Measurements from ENCODE around the gene PTPRN2. TPM values are rescaled to one million over a fixed set of nuclear protein-coding genes. Genes with fewer than 3 reads are reported as not detected.

PTPRN2 gene
- total and polyA plus RNA-seq, 2 donors: 1.7 to 1.9 TPM

DNA sequence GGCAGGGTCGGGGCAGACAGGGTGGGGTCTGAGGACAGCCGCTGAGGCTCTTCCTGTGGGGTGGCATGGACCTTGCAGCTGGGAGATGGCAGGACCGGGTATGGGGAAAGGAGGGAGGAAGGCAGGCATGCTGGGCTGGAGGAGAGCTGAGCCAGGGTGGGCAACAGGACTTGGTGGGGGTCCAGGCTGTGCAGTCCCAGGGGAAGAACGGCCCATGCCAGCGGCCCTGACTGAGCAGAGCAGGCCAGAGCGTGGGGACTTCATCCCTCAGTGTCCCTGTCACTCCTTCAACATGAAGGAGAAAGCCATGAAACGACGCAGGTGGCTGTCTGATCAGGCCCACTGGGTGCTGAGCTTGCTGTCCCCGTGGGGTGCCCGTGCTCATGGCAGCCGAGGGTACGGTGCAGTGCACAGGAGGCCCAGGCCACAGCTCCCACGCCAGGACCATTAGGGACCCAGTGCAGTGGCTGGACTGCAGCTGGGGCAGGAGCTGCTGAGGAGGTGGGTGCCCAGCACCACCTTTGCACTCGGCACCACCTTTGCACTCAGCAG lies 519.6 kb downstream of the PTPRN2 start:
- no peaks in the 10 kb centered on the region for H3K27me3 ChIP-seq (ENCODE audit: control insufficient read depth in 2 of 2, insufficient read depth in 1 of 2, low read length in 1 of 2)
- no peak for DNase-seq (ENCODE audit: low read depth in 6 of 9, low spot score in 9 of 9)
- WGBS: 89% methylated on average over 14 of the region's 14 CpGs

DNA sequence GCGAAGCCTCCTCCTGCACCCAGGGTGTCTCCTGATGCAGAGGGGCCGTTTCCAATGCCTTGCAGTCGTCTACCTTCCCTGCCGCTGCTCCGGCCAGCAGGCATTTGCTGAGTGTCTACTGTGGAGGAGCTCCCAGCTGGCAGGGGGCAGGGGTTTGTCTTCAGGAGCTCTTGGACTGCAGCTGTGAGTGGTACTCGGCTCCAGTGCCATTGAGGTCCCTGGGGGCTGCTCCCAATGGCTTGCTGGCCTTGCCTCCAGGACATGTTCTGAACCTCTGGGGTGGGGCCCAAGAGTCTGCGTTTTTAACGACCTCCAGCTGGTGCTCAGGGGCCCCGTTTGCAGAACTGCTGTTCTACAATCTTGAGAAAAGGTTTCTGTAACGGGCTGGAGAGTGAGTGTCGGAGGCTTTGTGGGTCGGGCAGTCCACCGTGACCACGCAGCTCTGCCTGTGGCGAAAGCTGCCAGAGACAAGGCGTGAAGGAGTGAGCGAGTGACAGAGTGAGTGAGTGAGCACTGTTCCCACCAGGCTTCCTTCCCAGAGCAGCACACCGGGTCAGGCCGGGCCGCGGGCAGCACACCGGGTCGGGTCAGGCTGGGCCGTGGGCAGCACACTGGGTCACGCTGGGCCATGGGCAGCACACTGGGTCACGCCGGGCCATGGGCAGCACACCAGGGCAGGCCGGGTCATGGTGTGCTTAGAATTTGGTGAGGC lies 520.2 kb downstream of the PTPRN2 start:
- Histone ChIP-seq H3K27ac (ENCODE audit: low read depth in 1 of 2, low read length in 1 of 2) (no peak overlapping the region), H3K36me3 (ENCODE audit: control insufficient read depth in 2 of 2, insufficient read depth in 2 of 2, low read length in 1 of 2) (no peaks in the 10 kb centered on the region), H3K4me1 (ENCODE audit: control insufficient read depth in 2 of 2, insufficient read depth in 2 of 2, low read length in 2 of 2) (no peaks in the 10 kb centered on the region), H3K4me3 (ENCODE audit: low read length in 2 of 2) (no peak overlapping the region), H3K27me3 (ENCODE audit: control insufficient read depth in 2 of 2, insufficient read depth in 1 of 2, low read length in 1 of 2) (no peaks in the 10 kb centered on the region), H3K9me3 (ENCODE audit: control insufficient read depth in 2 of 2, insufficient read depth in 1 of 2, low read length in 1 of 2) (peaks cover 2 to 56% of the 10 kb centered on the region in 2 donors)
- 89% methylated on average over 28 of the region's 28 CpGs for WGBS
- DNase-seq (ENCODE audit: low read depth in 6 of 9, low spot score in 9 of 9): no peak

More for the DNA sequence above, 519.6 kb downstream of the PTPRN2 start:
- Histone ChIP-seq H3K4me1 (ENCODE audit: control insufficient read depth in 2 of 2, insufficient read depth in 2 of 2, low read length in 2 of 2) (no peaks in the 10 kb centered on the region), H3K36me3 (ENCODE audit: control insufficient read depth in 2 of 2, insufficient read depth in 2 of 2, low read length in 1 of 2) (no peaks in the 10 kb centered on the region), H3K9me3 (ENCODE audit: control insufficient read depth in 2 of 2, insufficient read depth in 1 of 2, low read length in 1 of 2) (peaks cover 2 to 51% of the 10 kb centered on the region in 2 donors), H3K4me3 (ENCODE audit: low read length in 2 of 2) (no peak overlapping the region), H3K27ac (ENCODE audit: low read depth in 1 of 2, low read length in 1 of 2) (no peak overlapping the region)

DNA sequence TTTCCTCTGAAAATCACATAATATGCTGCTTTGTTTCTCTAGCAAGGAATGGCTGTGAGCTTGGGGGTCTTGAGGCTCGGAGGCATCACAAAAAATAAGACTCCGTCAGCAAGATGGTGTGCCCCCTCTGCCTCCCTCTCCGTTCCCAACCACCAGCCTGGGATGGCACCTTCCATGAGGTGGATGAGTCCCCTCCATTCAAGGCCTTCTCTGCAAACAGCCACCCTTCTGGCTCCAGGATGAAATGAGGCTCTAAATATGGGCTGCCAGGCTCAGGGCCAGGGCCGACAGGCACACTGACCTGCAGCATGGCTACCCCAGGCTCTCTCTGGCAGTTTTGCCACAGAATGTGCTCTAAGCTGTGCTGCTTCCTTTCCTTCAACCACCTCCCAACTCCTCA lies 521.5 kb downstream of the PTPRN2 start:
- H3K27ac ChIP-seq (ENCODE audit: low read depth in 1 of 2, low read length in 1 of 2): no peak overlapping the region
- peaks cover 0 to 61% of the 10 kb centered on the region in 2 donors for H3K9me3 ChIP-seq (ENCODE audit: control insufficient read depth in 2 of 2, insufficient read depth in 1 of 2, low read length in 1 of 2)
- H3K36me3 ChIP-seq (ENCODE audit: control insufficient read depth in 2 of 2, insufficient read depth in 2 of 2, low read length in 1 of 2): no peaks in the 10 kb centered on the region
- H3K4me3 ChIP-seq (ENCODE audit: low read length in 2 of 2): no peak overlapping the region
- no peaks in the 10 kb centered on the region for H3K27me3 ChIP-seq (ENCODE audit: control insufficient read depth in 2 of 2, insufficient read depth in 1 of 2, low read length in 1 of 2)
- no peak for DNase-seq (ENCODE audit: low read depth in 6 of 9, low spot score in 9 of 9)
- H3K4me1 ChIP-seq (ENCODE audit: control insufficient read depth in 2 of 2, insufficient read depth in 2 of 2, low read length in 2 of 2): no peaks in the 10 kb centered on the region
- WGBS: 92% methylated on average over 4 of the region's 4 CpGs

DNA sequence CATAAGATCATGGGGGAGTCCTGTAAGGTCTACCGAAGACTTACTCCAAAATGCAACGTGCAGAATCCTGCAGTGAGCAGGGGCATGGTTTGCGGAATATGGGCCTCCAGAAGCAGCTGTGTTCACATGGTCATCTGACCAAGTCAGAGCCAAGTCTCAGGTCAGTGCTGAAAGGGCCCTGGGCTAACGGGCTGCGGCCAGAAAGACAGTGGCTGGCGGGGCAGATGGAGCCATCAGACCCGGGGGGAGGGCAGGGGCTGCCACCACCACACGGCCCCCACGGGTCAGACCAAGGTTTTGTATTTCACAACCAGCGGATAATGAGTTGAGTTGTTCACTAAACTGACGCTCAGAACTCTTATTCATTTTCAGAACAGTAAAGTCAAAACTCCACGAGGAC lies 522.3 kb downstream of the PTPRN2 start:
- no peaks in the 10 kb centered on the region for H3K4me1 ChIP-seq (ENCODE audit: control insufficient read depth in 2 of 2, insufficient read depth in 2 of 2, low read length in 2 of 2)
- H3K9me3 ChIP-seq (ENCODE audit: control insufficient read depth in 2 of 2, insufficient read depth in 1 of 2, low read length in 1 of 2): peaks cover 0 to 57% of the 10 kb centered on the region in 2 donors
- DNase-seq (ENCODE audit: low read depth in 6 of 9, low spot score in 9 of 9): no peak
- no peak overlapping the region for H3K4me3 ChIP-seq (ENCODE audit: low read length in 2 of 2)
- WGBS: 90% methylated on average over 12 of the region's 12 CpGs
- no peaks in the 10 kb centered on the region for H3K27me3 ChIP-seq (ENCODE audit: control insufficient read depth in 2 of 2, insufficient read depth in 1 of 2, low read length in 1 of 2)
- H3K36me3 ChIP-seq (ENCODE audit: control insufficient read depth in 2 of 2, insufficient read depth in 2 of 2, low read length in 1 of 2): no peaks in the 10 kb centered on the region
- no peak overlapping the region for H3K27ac ChIP-seq (ENCODE audit: low read depth in 1 of 2, low read length in 1 of 2)

DNA sequence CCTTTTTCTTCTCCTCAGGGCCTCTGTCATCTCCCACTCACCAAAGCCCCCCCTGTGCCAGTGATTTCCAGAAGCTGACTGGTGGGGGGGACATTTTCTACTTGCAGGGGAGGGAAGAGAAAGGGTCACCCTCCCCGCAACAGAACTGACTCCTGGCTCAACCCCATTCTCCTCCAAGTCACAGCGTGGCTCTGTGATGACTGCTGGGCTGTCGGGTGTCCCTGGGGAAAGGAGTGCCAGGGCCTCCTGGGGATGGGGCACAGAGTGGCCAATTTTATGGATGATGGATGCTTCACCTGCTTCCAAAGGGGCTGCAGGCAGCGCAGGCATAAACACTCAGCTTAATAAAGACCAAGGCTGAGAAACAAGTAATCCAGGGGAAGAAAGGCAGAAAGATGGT lies 523.0 kb downstream of the PTPRN2 start:
- no peak overlapping the region for H3K4me3 ChIP-seq (ENCODE audit: low read length in 2 of 2)
- no peak for DNase-seq (ENCODE audit: low read depth in 6 of 9, low spot score in 9 of 9)
- H3K36me3 ChIP-seq (ENCODE audit: control insufficient read depth in 2 of 2, insufficient read depth in 2 of 2, low read length in 1 of 2): no peaks in the 10 kb centered on the region
- peaks cover 0 to 51% of the 10 kb centered on the region in 2 donors for H3K9me3 ChIP-seq (ENCODE audit: control insufficient read depth in 2 of 2, insufficient read depth in 1 of 2, low read length in 1 of 2)
- H3K4me1 ChIP-seq (ENCODE audit: control insufficient read depth in 2 of 2, insufficient read depth in 2 of 2, low read length in 2 of 2): no peaks in the 10 kb centered on the region
- H3K27ac ChIP-seq (ENCODE audit: low read depth in 1 of 2, low read length in 1 of 2): no peak overlapping the region
- no peaks in the 10 kb centered on the region for H3K27me3 ChIP-seq (ENCODE audit: control insufficient read depth in 2 of 2, insufficient read depth in 1 of 2, low read length in 1 of 2)
- WGBS: 94% methylated on average over 4 of the region's 4 CpGs

DNA sequence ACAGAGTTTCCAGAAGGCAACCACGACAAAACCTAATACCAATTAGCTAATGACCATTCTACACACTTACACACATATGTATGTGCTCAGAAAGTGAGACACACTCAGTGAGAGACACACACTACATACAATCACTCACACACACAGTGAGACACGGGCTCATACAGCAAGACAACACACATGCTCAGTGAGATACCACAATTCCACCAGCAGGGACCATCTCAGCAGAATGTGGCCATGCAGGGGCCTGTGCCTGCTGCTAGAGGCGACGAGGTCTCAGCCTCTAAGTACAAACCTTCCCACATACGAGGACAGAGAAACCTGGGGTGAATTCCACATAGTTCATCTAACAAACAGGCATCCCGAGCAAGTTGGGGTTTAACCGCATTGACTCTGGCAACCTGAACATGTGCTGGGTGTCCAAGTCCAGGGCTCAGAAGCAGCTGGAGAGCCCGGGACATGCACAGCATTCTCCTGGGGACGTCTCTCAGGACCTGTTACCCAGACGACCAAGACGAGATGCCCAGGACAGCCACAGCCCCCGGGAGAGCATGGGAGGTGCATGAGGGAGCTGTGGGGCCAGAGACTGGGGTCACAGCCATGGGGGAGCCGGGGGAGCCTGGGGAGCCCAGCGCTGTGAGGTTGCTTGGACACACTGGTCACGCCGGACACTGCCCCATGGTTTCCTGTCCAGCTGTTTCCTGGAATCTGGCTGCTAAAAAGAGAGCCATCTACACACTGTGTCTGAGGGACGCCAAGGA lies 523.6 kb downstream of the PTPRN2 start:
- DNase-seq (ENCODE audit: low read depth in 6 of 9, low spot score in 9 of 9): no peak
- 84% methylated on average over 17 of the region's 17 CpGs for whole genome bisulfite sequencing
- Histone ChIP-seq H3K9me3 (ENCODE audit: control insufficient read depth in 2 of 2, insufficient read depth in 1 of 2, low read length in 1 of 2) (peaks cover 0 to 47% of the 10 kb centered on the region in 2 donors), H3K27ac (ENCODE audit: low read depth in 1 of 2, low read length in 1 of 2) (no peak overlapping the region), H3K36me3 (ENCODE audit: control insufficient read depth in 2 of 2, insufficient read depth in 2 of 2, low read length in 1 of 2) (no peaks in the 10 kb centered on the region), H3K27me3 (ENCODE audit: control insufficient read depth in 2 of 2, insufficient read depth in 1 of 2, low read length in 1 of 2) (no peaks in the 10 kb centered on the region), H3K4me1 (ENCODE audit: control insufficient read depth in 2 of 2, insufficient read depth in 2 of 2, low read length in 2 of 2) (no peaks in the 10 kb centered on the region), H3K4me3 (ENCODE audit: low read length in 2 of 2) (no peak overlapping the region)

DNA sequence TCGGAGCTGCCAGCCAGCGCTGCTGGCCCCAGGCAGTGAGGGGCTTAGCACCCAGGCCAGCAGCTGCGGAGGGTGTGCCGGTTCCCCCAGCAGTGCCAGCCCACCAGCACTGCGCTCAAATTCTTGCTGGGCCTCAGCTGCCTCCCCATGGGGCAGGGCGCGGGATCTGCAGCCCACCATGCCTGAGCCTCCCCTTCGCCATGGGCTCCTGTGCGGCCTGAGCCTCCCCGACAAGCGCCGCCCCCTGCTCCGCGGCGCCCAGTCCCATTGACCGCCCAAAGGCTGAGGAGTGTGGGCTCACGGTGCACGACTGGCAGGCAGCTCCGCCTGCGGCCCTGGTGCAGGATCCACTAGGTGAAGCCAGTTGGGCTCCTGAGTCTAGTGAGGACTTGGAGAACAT lies 525.0 kb downstream of the PTPRN2 start:
- H3K27me3 ChIP-seq (ENCODE audit: control insufficient read depth in 2 of 2, insufficient read depth in 1 of 2, low read length in 1 of 2): no peaks in the 10 kb centered on the region
- peaks cover 2 to 37% of the 10 kb centered on the region in 2 donors for H3K9me3 ChIP-seq (ENCODE audit: control insufficient read depth in 2 of 2, insufficient read depth in 1 of 2, low read length in 1 of 2)
- no peaks in the 10 kb centered on the region for H3K36me3 ChIP-seq (ENCODE audit: control insufficient read depth in 2 of 2, insufficient read depth in 2 of 2, low read length in 1 of 2)
- H3K27ac ChIP-seq (ENCODE audit: low read depth in 1 of 2, low read length in 1 of 2): no peak overlapping the region
- no peaks in the 10 kb centered on the region for H3K4me1 ChIP-seq (ENCODE audit: control insufficient read depth in 2 of 2, insufficient read depth in 2 of 2, low read length in 2 of 2)
- WGBS: 94% methylated on average over 20 of the region's 20 CpGs
- H3K4me3 ChIP-seq (ENCODE audit: low read length in 2 of 2): no peak overlapping the region
- DNase-seq (ENCODE audit: low read depth in 6 of 9, low spot score in 9 of 9): no peak

DNA sequence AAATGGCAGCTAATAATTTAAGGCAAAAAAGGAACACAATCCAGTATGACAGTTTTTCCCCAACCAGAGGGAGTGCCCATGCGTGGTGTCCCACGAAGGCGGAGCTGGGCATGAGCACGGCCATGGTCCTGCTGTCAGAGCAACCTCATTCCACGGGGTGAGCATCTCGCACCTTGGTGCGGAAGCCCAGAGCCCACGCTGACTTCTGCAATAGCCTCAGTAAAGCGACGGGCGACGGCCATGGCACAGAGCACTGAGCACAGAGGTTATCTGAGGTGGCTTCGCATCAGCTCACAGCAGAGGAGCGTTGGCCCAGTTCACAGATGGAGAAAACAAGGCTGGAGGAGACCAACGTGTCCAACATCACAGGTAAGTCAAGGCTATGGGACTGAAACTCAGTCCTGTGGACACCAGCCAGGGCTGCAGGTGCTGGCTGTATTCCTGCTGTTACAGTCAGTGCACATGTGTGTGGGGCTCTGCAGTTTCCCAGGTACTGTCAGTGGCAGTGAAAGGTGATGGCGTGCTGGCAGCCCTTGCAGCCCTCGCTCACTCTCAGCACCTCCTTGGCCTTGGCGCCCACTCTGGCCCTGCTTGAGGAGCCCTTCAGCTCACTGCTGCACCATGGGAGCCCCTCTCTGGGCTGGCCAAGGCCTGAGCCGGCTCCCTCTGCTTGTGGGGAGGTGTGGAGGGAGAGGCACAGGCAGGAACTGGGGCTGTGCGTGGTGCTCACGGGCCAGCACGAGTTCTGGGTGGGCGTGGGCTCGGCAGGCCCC lies 525.6 kb downstream of the PTPRN2 start:
- H3K27me3 ChIP-seq (ENCODE audit: control insufficient read depth in 2 of 2, insufficient read depth in 1 of 2, low read length in 1 of 2): no peaks in the 10 kb centered on the region
- DNase-seq (ENCODE audit: low read depth in 6 of 9, low spot score in 9 of 9): no peak
- H3K4me1 ChIP-seq (ENCODE audit: control insufficient read depth in 2 of 2, insufficient read depth in 2 of 2, low read length in 2 of 2): no peaks in the 10 kb centered on the region
- WGBS: 94% methylated on average over 24 of the region's 24 CpGs
- H3K27ac ChIP-seq (ENCODE audit: low read depth in 1 of 2, low read length in 1 of 2): no peak overlapping the region
- peaks cover 2 to 37% of the 10 kb centered on the region in 2 donors for H3K9me3 ChIP-seq (ENCODE audit: control insufficient read depth in 2 of 2, insufficient read depth in 1 of 2, low read length in 1 of 2)
- H3K36me3 ChIP-seq (ENCODE audit: control insufficient read depth in 2 of 2, insufficient read depth in 2 of 2, low read length in 1 of 2): no peaks in the 10 kb centered on the region
- H3K4me3 ChIP-seq (ENCODE audit: low read length in 2 of 2): no peak overlapping the region

All from thymus (tissue), 11 donors.